A549 (cell line): ENCODE data around the gene HMOX1.

ENCODE experiments used
- BHLHE40 ChIP-seq: IDR thresholded peaks from 2 replicates; pipeline ENCODE4 v1.6.1; 2012; ENCODE audit warnings: low read depth, low read length, inconsistent platforms
- CEBPB ChIP-seq, 2 experiments: fragments of >200 bp in 1 of 2; sonication (Bioruptor Twin) in 1 of 2; formaldehyde crosslinking in 1 of 2; IDR thresholded peaks; 2 replicates each; pipeline ENCODE4 v1.6.1; 2012 to 2016
- POLR2A ChIP-seq: IDR thresholded peaks from 2 replicates; pipeline ENCODE4 v1.6.1; 2012; ENCODE audit warnings: mild to moderate bottlenecking, low read length

GRCh38 chr22:35383679-35384071, 2.8 kb downstream of the HMOX1 start:
- TF ChIP-seq BHLHE40 (no peak), POLR2A (no peak), CEBPB (IDR thresholded peaks at IDR 0.05) (no peak)
